OCI-LY3 (cell line): Measurements from ENCODE around the gene FAM53B.

Experiments
- EZH2phosphoT487 ChIP-seq: fragments of 200-600 bp; shearing (Covaris generic); IDR thresholded peaks from 2 replicates; pipeline ENCODE4 v1.6.1; 2018; ENCODE audit warnings: antibody characterized with exemption, mixed run types, low read depth
- TF ChIP-seq, protein P1 (sequence below): fragments of 200-600, 300-600 bp; sonication (generic); IDR thresholded peaks from 2 replicates; pipeline ENCODE4 v1.5.1; 2014; ENCODE audit warnings: antibody characterized with exemption, low read length, low read depth

DNA sequence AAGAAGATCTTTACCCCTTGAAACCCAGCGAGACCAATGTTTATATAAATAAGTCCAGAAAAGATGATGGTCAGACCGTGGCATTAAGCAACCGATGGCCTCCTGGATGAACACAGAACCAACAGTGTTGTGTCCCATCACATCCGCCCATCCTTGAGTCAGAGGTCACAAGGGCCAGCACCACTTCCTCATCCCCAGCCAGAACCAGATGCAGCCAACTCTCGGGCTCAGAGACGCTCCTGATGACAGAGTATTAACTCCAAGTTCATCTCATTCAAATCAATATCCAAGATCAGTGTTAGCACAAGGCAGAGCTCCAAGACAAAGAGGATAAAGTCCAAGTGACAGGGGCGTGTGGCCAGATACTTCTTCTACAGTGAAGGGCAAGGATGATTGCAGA, 63.5 kb downstream of the FAM53B start:
- TF ChIP-seq, protein P1, sequence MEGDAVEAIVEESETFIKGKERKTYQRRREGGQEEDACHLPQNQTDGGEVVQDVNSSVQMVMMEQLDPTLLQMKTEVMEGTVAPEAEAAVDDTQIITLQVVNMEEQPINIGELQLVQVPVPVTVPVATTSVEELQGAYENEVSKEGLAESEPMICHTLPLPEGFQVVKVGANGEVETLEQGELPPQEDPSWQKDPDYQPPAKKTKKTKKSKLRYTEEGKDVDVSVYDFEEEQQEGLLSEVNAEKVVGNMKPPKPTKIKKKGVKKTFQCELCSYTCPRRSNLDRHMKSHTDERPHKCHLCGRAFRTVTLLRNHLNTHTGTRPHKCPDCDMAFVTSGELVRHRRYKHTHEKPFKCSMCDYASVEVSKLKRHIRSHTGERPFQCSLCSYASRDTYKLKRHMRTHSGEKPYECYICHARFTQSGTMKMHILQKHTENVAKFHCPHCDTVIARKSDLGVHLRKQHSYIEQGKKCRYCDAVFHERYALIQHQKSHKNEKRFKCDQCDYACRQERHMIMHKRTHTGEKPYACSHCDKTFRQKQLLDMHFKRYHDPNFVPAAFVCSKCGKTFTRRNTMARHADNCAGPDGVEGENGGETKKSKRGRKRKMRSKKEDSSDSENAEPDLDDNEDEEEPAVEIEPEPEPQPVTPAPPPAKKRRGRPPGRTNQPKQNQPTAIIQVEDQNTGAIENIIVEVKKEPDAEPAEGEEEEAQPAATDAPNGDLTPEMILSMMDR: no peak
- TF ChIP-seq EZH2phosphoT487: no peak
